CD4-positive, alpha-beta memory T cell (primary cell): ENCODE data around the gene PDE4B. TPM values are rescaled to one million over a fixed set of nuclear protein-coding genes. Genes with fewer than 3 reads are reported as not detected.

ENCODE experiments used
- CTCF ChIA-PET: fragments of 350-600 bp; sonication (Branson Sonifier 250); formaldehyde crosslinking; loops from one replicate; lab custom pipeline; 2021; ENCODE audit warnings: inconsistent platforms; ENCODE audit not compliant: partially characterized antibody; lab: Charles Lee
- POLR2A ChIA-PET: fragments of 350-600 bp; sonication (Branson Sonifier 250); formaldehyde crosslinking; loops from one replicate; lab custom pipeline; 2021; ENCODE audit not compliant: partially characterized antibody; lab: Charles Lee
- DNase-seq, 5 donors: peaks; one replicate each; pipeline versions ENCODE4 v3.0.0 to v3.0.0-alpha.2; 2020 to 2022; ENCODE audit warnings: mixed read lengths in 1 of 5
- H3K27ac ChIP-seq: one replicate; pipeline ENCODE4 v1.7.0; 2013; ENCODE audit warnings: low read depth, low read length
- H3K27me3 ChIP-seq: 2 replicates; pipeline ENCODE4 v1.7.0; 2013; ENCODE audit warnings: mild to moderate bottlenecking, low read length, moderate library complexity; ENCODE audit not compliant: insufficient read depth
- H3K36me3 ChIP-seq: 2 replicates; pipeline ENCODE4 v1.7.0; 2013; ENCODE audit warnings: mild to moderate bottlenecking, low read length, moderate library complexity; ENCODE audit not compliant: insufficient read depth
- H3K4me1 ChIP-seq: 2 replicates; pipeline ENCODE4 v1.7.0; 2013; ENCODE audit warnings: mild to moderate bottlenecking, low read length, moderate library complexity; ENCODE audit not compliant: insufficient read depth
- H3K4me3 ChIP-seq, 2 donors: one replicate each; pipeline ENCODE4 v1.7.0; 2013; ENCODE audit warnings: low read length in 2 of 2, mild to moderate bottlenecking in 1 of 2
- H3K9me3 ChIP-seq, 2 donors: one replicate each; pipeline ENCODE4 v1.7.0; 2013; ENCODE audit warnings: low read length in 2 of 2, control low read depth in 1 of 2; ENCODE audit not compliant: control insufficient read depth in 1 of 2
- H3K27ac Mint-ChIP-seq, 7 donors: one replicate each; pipeline ENCODE4 v1.8.0; 2020 to 2021; ENCODE audit warnings: mixed read lengths in 7 of 7, mild to moderate bottlenecking in 6 of 7, inconsistent platforms in 3 of 7, moderate library complexity in 3 of 7
- H3K27me3 Mint-ChIP-seq, 2 donors: one replicate each; pipeline ENCODE4 v1.8.0; 2020 to 2021; ENCODE audit warnings: mixed read lengths in 2 of 2
- H3K36me3 Mint-ChIP-seq, 2 donors: one replicate each; pipeline ENCODE4 v1.8.0; 2020 to 2021; ENCODE audit warnings: mixed read lengths in 2 of 2, inconsistent platforms in 1 of 2, mild to moderate bottlenecking in 1 of 2
- H3K4me1 Mint-ChIP-seq, 4 donors: one replicate each; pipeline ENCODE4 v1.8.0; 2020 to 2021; ENCODE audit warnings: mixed read lengths in 4 of 4, mild to moderate bottlenecking in 1 of 4
- H3K4me3 Mint-ChIP-seq, 8 donors: one replicate each; pipeline ENCODE4 v1.8.0; 2020 to 2021; ENCODE audit warnings: mixed read lengths in 8 of 8, mild to moderate bottlenecking in 7 of 8, moderate library complexity in 6 of 8, inconsistent platforms in 3 of 8
- H3K9me3 Mint-ChIP-seq, 8 donors: one replicate each; pipeline ENCODE4 v1.8.0; 2020 to 2021; ENCODE audit warnings: mixed read lengths in 8 of 8, mild to moderate bottlenecking in 5 of 8, inconsistent platforms in 3 of 8, moderate library complexity in 1 of 8
- intact Hi-C: fragments of 100-400 bp; cut with micrococcal nuclease; formaldehyde crosslinking; loops from one replicate; pipeline ENCODE4 v1.15.1; 2023
- polyA plus RNA-seq, 2 donors: library from polyadenylated mRNA; unstranded; fragments of 300-500 nt; fragmentation: Illumina TruSeq; gene quantifications; one replicate each; pipeline ENCODE4 v1.2.3, GENCODE V29; 2021
- total RNA-seq, 2 experiments: library from RNA; stranded (reverse); gene quantifications; one replicate each; pipeline ENCODE4 v1.2.3, GENCODE V29; 2021

Gene PDE4B
- 10 to 100 TPM; 33.8 to 42.1 TPM for total RNA-seq
- 100 to 1,000 TPM in 1 of 2 donors, 10 to 100 TPM in 1; 39.3 to 116 TPM for polyA plus RNA-seq

DNA sequence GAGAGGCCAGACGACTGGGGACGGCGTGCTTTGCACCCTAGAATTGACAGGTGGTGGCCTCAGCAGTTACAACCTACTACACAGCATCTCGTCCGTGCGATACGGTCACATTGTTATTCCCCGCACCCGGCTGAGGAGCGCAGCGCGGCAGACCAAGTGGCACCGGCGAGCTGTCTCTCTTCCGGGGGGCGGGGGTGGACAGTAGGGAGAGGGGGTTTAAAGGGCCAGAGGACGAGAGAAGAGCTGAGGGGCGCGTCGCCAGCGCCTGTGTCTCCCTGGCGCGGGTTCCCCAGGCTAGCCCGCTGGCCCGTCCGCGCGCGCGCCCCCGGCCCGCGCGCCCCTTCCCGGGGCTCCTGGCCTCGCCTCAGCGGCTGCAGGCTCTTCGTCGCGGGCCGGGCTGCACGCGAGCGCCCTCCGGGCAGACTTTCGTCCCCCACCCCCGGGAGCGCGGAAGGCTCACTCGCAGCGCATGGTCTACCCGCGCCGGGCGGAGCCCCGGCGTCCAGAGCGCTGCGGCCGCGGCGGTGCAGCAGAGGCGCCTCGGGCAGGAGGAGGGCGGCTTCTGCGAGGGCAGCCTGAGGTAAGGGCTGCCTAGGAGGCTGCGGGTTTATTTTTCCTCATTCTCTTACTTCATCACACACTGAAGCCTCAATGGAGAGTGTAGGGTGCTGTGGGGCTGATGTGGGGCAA lies at the start of gene PDE4B:
Gene PDE4B, plus strand, starts transcription at position 227 of the 690 bp plus-strand sequence.
- peak within 1 kb of the TSS in 1 of 7 donors; percentile 73 for H3K27ac Mint-ChIP-seq
- POLR2A ChIA-PET = no interaction called here
- peak in 1 of 5 donors; percentile 12 for DNase-seq
- no peak within 1 kb of the TSS for H3K4me3 ChIP-seq
- H3K4me1 ChIP-seq = no peaks in the 10 kb centered on the region
- peaks cover 3% of the 10 kb centered on the region for H3K27me3 ChIP-seq
- peaks cover 0 to 6% (median 2%) of the 10 kb centered on the region in 4 donors for H3K4me1 Mint-ChIP-seq
- CTCF ChIA-PET = no interaction called here
- H3K36me3 ChIP-seq = no peaks in the 10 kb centered on the region
- H3K36me3 Mint-ChIP-seq = no peaks in the 10 kb centered on the region
- H3K9me3 ChIP-seq = no peaks in the 10 kb centered on the region
- H3K4me3 Mint-ChIP-seq = no peak within 1 kb of the TSS
- peaks cover 0 to 12% (median 6%) of the 10 kb centered on the region in 8 donors for H3K9me3 Mint-ChIP-seq
- H3K27me3 Mint-ChIP-seq = peaks cover 27 to 30% of the 10 kb centered on the region in 2 donors
- intact Hi-C loops = no loop called here
- H3K27ac ChIP-seq = no peak within 1 kb of the TSS

DNA sequence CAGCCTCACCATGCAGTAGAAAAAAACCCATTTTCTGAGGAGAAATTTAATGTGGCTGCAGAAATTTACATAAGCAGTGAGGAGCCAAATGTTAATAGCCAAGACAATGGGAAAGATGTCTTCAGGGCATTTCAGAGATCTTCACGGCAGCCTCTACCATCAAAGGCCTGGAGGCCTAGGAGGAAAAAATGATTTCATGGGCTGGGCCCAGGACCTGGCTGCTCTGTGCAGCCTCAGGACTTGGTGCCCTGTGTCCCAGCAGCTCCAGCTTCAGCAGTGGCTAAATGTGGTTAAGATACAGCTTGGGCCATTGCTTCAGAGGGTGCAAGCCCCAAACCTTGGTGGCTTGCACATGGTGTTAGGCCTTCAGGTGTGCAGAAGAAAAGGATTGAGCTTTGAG lies 48.0 kb upstream of the PDE4B start:
- no peak for DNase-seq
- H3K4me3 Mint-ChIP-seq = no peak overlapping the region
- H3K9me3 Mint-ChIP-seq = peaks cover 5 to 25% (median 15%) of the 10 kb centered on the region in 8 donors
- H3K27ac Mint-ChIP-seq = no peak overlapping the region
- H3K9me3 ChIP-seq = no peaks in the 10 kb centered on the region
- H3K4me1 Mint-ChIP-seq = no peaks in the 10 kb centered on the region
- H3K27ac ChIP-seq = no peak overlapping the region
- peaks cover under 1 to 13% of the 10 kb centered on the region in 2 donors for H3K27me3 Mint-ChIP-seq
- H3K4me1 ChIP-seq = no peaks in the 10 kb centered on the region
- H3K36me3 Mint-ChIP-seq = no peaks in the 10 kb centered on the region
- intact Hi-C loops = no loop called here
- no peak overlapping the region for H3K4me3 ChIP-seq
- no peaks in the 10 kb centered on the region for H3K36me3 ChIP-seq
- CTCF ChIA-PET = no interaction called here
- no peaks in the 10 kb centered on the region for H3K27me3 ChIP-seq
- POLR2A ChIA-PET = no interaction called here

DNA sequence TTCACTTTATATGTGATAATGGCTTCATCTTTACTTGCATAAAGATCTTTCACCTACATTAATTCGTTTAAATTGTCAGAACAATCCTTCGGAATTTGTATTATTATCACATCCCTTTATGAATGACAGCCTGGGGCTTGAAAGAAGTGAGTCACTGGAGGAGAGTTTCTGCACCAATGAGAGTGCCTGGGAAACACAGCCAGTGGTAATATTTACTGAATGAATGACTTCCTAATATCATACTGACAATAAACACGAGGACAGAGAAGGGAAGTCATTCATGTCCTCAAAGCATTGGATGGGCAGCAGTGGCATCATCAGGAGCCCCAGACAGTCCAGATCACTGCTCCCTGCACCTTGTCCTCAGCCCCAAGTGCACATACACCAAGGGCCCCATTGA lies 40.7 kb upstream of the PDE4B start:
- Histone ChIP-seq H3K27ac (no peak overlapping the region), H3K4me3 (no peak overlapping the region), H3K4me1 (no peaks in the 10 kb centered on the region), H3K27me3 (no peaks in the 10 kb centered on the region), H3K9me3 (no peaks in the 10 kb centered on the region), H3K36me3 (no peaks in the 10 kb centered on the region)
- Mint-ChIP-seq H3K9me3 (no peaks in the 10 kb centered on the region), H3K27ac (no peak overlapping the region), H3K4me1 (no peaks in the 10 kb centered on the region), H3K36me3 (no peaks in the 10 kb centered on the region), H3K27me3 (peaks cover under 1 to 9% of the 10 kb centered on the region in 2 donors), H3K4me3 (no peak overlapping the region)
- CTCF ChIA-PET = no interaction called here
- no peak for DNase-seq
- intact Hi-C loops = no loop called here
- POLR2A ChIA-PET = no interaction called here

- DNase-seq = no peak
- Histone ChIP-seq H3K9me3 (no peaks in the 10 kb centered on the region), H3K27ac (no peak overlapping the region), H3K4me3 (no peak overlapping the region), H3K4me1 (no peaks in the 10 kb centered on the region), H3K36me3 (no peaks in the 10 kb centered on the region), H3K27me3 (no peaks in the 10 kb centered on the region)
- H3K36me3 Mint-ChIP-seq = no peaks in the 10 kb centered on the region
- intact Hi-C loops = no loop called here
- ChIA-PET POLR2A (no interaction called here), CTCF (no interaction called here)
- no peaks in the 10 kb centered on the region for H3K9me3 Mint-ChIP-seq
- no peaks in the 10 kb centered on the region for H3K4me1 Mint-ChIP-seq
- H3K27ac Mint-ChIP-seq = no peak overlapping the region
- H3K4me3 Mint-ChIP-seq = no peak overlapping the region
- peaks cover 0 to 8% of the 10 kb centered on the region in 2 donors for H3K27me3 Mint-ChIP-seq
These were observed 36.1 kb upstream of the PDE4B start for GRCh38 chr1:65756616-65757015.

DNA sequence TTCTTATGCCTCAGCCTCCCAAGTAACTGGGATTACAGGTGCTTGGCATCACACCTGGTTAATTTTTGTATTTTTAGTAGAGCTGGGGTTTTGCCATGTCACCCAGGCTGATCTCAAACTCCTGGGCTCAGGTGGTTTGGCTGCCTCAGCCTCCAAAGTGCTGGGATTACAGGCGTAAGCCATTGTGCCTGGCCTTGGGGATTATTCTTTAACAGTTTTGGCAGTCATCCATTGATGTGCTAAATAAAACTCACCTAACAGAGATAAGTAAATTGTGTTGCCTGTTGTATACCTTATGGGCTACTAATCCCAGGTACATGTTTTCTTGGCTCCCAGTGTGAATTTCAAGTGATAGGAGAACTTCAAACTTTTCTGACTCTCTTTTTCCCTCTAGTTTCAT lies 35.2 kb upstream of the PDE4B start:
- CTCF ChIA-PET = no interaction called here
- no peak for DNase-seq
- Histone ChIP-seq H3K9me3 (no peaks in the 10 kb centered on the region), H3K27ac (no peak overlapping the region), H3K4me3 (no peak overlapping the region), H3K36me3 (no peaks in the 10 kb centered on the region), H3K4me1 (no peaks in the 10 kb centered on the region), H3K27me3 (no peaks in the 10 kb centered on the region)
- Mint-ChIP-seq H3K27me3 (peaks cover 4 to 9% of the 10 kb centered on the region in 2 donors), H3K9me3 (peaks cover 0 to 2% (median 0%) of the 10 kb centered on the region in 8 donors), H3K4me3 (no peak overlapping the region), H3K4me1 (no peaks in the 10 kb centered on the region), H3K27ac (no peak overlapping the region), H3K36me3 (no peaks in the 10 kb centered on the region)
- POLR2A ChIA-PET = no interaction called here
- intact Hi-C loops = no loop called here

- Mint-ChIP-seq H3K36me3 (no peaks in the 10 kb centered on the region), H3K4me1 (no peaks in the 10 kb centered on the region), H3K27ac (no peak overlapping the region), H3K27me3 (peaks cover 4 to 9% of the 10 kb centered on the region in 2 donors), H3K4me3 (no peak overlapping the region), H3K9me3 (peaks cover 0 to 2% (median 0%) of the 10 kb centered on the region in 8 donors)
- Histone ChIP-seq H3K27me3 (no peaks in the 10 kb centered on the region), H3K4me1 (no peaks in the 10 kb centered on the region), H3K36me3 (no peaks in the 10 kb centered on the region), H3K27ac (no peak overlapping the region), H3K9me3 (no peaks in the 10 kb centered on the region), H3K4me3 (no peak overlapping the region)
- CTCF ChIA-PET = no interaction called here
- intact Hi-C loops = no loop called here
- POLR2A ChIA-PET = no interaction called here
- no peak for DNase-seq
These were observed 34.6 kb upstream of the PDE4B start for GRCh38 chr1:65758128-65758527.

DNA sequence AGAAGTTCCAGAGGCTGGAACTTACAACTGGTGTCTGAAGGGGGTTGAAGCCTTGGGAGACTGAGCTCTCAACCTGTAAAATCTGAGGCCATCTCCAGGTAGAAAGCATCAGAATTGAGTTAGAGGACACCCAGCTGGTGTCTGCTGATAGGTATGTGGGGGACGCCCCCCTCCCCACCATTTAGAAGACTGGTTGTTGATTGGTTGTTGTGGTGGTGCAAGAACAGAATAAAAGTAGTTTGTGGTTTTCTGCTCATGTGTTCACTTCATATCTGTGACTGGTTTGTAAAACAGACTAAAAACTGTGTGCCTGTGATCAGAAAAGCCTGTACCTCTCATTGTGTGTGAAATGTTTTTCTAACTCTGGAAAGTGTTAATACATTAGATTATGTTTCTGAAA lies 33.2 kb upstream of the PDE4B start:
- no peaks in the 10 kb centered on the region for H3K4me1 ChIP-seq
- CTCF ChIA-PET = no interaction called here
- peaks cover 0 to 2% (median 0%) of the 10 kb centered on the region in 8 donors for H3K9me3 Mint-ChIP-seq

More for the DNA sequence above, 33.2 kb upstream of the PDE4B start:
- DNase-seq = no peak
- no peaks in the 10 kb centered on the region for H3K36me3 ChIP-seq
- intact Hi-C loops = no loop called here
- H3K9me3 ChIP-seq = no peaks in the 10 kb centered on the region
- H3K27me3 Mint-ChIP-seq = peaks cover 5 to 9% of the 10 kb centered on the region in 2 donors
- H3K27ac Mint-ChIP-seq = no peak overlapping the region
- POLR2A ChIA-PET = no interaction called here
- H3K27ac ChIP-seq = no peak overlapping the region
- H3K4me3 Mint-ChIP-seq = no peak overlapping the region
- no peak overlapping the region for H3K4me3 ChIP-seq
- no peaks in the 10 kb centered on the region for H3K36me3 Mint-ChIP-seq
- H3K4me1 Mint-ChIP-seq = no peaks in the 10 kb centered on the region
- no peaks in the 10 kb centered on the region for H3K27me3 ChIP-seq
